Astrocyte (in vitro differentiated cells and primary cell): ENCODE data around the gene CASK.

Experiments
- EZH2 ChIP-seq: IDR thresholded peaks from 2 replicates; pipeline ENCODE4 v1.6.1; 2012; ENCODE audit warnings: mild to moderate bottlenecking, low read length, inconsistent platforms; ENCODE audit not compliant: insufficient read depth
- TF ChIP-seq, protein P1 (sequence below): IDR thresholded peaks from 2 replicates; pipeline ENCODE4 v1.5.1; 2011; ENCODE audit warnings: low read depth, mild to moderate bottlenecking, inconsistent platforms, low read length, moderate library complexity; ENCODE audit not compliant: insufficient read depth

DNA sequence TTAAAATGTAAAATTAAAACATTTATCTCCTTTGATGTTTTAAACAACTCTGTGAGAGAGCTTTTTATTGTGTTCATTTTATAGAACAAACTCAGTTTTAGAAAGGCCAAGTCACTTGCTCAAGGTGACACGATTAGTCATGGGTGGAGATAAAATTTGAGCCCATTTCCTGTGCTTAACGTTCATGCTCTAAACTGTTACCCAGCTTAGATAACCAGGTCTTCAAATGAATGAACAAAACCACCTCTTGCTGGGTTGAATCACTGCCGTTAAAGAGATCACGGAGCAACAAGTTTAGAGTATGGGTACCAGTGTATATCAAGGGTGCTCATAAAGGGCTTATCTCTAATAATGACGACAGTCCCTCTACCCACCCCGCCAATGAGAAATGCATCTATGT lies 10.2 kb upstream of the CASK start:
- no peak for TF ChIP-seq EZH2
- TF ChIP-seq, protein P1, sequence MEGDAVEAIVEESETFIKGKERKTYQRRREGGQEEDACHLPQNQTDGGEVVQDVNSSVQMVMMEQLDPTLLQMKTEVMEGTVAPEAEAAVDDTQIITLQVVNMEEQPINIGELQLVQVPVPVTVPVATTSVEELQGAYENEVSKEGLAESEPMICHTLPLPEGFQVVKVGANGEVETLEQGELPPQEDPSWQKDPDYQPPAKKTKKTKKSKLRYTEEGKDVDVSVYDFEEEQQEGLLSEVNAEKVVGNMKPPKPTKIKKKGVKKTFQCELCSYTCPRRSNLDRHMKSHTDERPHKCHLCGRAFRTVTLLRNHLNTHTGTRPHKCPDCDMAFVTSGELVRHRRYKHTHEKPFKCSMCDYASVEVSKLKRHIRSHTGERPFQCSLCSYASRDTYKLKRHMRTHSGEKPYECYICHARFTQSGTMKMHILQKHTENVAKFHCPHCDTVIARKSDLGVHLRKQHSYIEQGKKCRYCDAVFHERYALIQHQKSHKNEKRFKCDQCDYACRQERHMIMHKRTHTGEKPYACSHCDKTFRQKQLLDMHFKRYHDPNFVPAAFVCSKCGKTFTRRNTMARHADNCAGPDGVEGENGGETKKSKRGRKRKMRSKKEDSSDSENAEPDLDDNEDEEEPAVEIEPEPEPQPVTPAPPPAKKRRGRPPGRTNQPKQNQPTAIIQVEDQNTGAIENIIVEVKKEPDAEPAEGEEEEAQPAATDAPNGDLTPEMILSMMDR = no peak
